GM18519 (cell line): Measurements from ENCODE around the gene ITGAV.

Source experiments
- ATAC-seq: cut with Tn5 transposase; IDR thresholded peaks from one replicate; pipeline ENCODE4 v1.9.1; 2021; ENCODE audit warnings: mild to moderate bottlenecking, moderate library complexity; ENCODE audit not compliant: unreplicated experiment, low FRiP score

ITGAV gene

DNA sequence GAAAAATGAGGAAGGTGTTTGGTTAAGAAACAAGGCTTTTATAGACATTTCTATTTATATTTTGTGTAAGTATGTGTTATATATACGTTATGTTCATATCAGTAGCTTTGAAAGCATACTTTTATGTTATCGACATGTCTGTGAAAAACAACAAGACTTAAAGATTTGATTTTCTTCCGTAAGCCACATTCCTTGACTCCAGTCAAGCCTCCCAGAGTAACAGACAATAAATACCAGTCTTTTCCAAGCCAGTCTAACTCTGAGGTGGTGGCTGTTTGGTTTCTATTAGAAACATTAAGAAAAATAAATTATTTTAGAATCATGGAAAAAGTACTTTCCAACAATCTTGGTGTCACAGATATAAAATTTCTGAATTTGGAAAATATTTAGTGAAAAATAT, 16.3 kb upstream of the ITGAV start:
- ATAC-seq, result no peak

DNA sequence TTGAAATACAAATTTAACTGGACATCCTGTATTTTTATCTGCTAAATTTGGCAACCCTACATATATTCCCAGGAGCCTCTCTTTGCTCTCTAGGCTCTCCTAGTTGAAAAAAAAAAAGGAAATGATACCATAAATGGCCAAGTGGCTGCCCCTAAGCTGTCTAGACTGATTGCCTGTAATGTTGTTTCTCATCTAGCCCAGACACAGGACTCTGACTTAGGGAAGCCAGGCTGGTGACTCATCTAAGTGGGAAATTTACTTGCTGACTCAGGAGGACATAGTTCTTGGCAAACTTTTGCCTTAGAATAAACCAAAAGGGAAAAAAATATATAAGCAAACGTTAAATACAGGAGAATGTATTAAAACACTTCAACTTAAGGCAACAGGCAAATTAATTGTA, 14.6 kb upstream of the ITGAV start:
- no peak for ATAC-seq

DNA sequence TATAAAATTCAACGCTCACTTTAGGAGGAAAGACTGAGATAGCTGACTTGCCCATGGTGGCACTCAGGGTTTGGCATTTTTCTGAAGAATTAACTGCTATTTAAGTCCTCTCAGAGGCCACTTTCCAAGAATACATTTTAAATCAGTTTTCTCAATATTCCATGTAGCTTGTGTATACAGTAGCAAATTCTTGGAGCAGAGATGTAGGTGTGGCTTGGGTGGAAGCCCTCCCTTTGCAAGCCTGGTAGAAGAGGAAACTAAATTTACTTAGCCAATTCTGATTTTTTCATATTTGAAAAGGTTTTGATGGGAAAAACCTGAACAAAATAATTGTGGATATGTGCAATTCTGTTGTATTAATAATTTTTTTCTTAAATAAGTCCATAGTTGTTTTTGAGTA, 14.0 kb upstream of the ITGAV start:
- ATAC-seq, result no peak

DNA sequence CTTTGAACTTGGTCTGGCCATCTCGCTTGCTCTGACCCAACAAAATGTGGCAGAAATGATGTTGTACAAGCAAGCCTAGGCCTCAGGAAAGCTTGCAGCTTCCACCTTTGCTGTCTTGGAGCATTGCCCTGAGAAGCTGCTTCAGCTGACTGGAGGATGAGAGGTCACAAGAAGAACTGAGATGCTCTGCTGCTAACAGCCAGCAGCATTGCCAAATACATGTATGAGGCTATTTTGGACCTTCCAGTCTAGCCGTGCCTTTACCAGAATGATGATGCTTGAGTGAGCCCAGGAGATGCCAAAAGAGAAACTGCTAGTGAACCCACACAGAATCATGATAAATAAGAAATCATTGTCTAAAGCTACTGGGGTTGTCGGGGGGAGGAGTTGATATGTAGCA, 13.2 kb upstream of the ITGAV start:
- no peak for ATAC-seq

DNA sequence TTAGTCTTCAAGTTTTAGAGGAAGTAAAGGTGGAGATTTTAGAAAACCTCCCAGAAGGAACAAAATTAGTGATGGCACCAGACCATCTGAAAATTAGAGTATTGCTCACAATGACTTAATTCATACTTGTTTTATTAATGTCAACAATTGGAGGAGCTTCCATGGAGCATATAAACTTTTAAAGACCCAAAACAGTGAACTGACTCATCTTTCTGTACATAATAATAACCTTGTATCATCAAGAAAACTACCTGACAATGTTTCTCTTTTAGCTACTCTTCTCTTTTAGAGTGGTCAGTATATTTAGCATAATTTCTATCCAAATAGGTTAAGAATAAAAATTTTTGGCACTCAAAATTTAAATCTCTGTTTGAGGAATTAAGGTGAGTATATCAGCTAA, 7.2 kb upstream of the ITGAV start:
- ATAC-seq, result no peak

DNA sequence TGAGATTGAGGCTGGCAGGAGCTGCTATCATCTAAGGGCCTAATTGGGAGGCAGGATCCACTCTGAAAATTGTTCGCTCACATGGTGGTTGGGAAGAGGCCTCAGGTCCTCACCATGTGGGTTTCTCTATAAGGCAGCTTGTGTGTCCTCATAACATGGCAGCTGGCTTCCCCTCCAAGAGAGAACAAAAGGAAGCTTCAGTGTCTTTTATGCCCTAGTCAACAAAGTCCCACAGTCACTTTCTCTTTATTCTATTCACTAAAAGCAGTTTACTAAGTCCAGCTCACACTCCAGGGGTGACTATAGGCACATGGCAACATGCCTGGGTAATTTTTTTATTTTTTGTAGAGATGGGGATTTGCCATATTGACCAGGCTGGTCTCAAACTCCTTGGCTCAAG, 5.8 kb upstream of the ITGAV start:
- no peak for ATAC-seq

DNA sequence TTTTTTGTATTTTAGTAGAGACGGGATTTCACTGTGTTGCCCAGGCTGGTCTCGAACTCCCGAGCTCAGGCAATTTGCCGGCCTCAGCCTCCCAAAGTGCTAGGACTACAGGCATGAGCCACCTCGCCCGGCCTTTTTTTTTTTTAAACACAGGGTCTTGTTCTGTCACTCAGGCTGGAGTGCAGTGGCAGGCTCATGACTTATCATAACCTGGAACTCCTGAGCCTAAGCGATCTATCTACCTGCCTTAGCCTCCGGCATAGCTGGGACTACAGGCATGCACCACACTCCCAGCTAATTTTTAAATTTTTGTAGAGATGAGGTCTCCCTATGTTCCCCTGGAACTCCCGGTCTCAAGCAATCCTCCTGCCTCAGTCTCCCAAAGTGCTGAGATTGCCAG, 1.4 kb upstream of the ITGAV start:
- no peak for ATAC-seq

DNA sequence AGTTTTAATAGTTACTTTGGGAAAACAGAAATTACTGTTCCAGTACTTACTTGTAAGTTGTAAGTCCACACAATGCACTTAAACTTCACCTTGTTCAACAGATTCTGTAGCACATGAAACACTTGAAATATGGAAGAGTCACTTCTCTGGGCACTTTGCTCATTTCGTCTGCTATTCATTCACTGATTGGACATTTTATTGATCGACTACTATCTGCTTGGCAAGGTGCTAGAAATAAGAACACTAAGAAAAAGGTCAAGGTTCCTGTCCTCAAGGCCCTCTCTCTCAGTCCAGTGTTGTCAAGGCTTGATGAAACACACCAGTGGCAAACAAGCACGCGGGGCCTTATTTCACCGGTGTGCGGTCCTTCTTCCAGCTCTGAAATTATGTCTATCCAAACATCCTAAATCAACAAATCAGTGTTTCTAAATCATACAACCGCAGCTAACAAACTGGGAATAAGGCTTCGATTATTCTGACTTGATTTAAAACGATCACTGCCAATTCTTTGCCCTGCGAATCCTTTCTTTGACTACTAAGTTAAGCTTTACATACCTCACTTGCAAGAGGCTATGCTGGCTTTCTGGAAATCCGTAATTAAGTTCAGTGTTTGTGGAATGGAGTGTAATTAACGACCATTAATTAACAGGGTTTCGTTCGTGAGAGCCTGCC, 780 bp upstream of the ITGAV start:
- ATAC-seq, result no peak

DNA sequence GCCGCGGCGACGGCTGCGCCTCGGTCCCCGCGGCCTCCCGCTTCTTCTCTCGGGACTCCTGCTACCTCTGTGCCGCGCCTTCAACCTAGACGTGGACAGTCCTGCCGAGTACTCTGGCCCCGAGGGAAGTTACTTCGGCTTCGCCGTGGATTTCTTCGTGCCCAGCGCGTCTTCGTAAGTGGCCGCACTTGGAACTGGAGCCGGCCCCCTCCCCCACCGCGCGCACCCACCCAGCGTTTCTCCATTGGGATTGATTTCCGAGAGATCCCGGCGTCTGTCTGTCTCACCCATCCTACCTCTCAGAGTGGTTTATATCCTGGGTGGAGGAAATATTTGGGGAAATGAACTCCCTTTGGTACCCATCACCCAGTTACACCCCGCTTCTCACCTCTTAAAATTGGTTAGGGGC, 498 bp downstream of the ITGAV start:
- ATAC-seq, result no peak

DNA sequence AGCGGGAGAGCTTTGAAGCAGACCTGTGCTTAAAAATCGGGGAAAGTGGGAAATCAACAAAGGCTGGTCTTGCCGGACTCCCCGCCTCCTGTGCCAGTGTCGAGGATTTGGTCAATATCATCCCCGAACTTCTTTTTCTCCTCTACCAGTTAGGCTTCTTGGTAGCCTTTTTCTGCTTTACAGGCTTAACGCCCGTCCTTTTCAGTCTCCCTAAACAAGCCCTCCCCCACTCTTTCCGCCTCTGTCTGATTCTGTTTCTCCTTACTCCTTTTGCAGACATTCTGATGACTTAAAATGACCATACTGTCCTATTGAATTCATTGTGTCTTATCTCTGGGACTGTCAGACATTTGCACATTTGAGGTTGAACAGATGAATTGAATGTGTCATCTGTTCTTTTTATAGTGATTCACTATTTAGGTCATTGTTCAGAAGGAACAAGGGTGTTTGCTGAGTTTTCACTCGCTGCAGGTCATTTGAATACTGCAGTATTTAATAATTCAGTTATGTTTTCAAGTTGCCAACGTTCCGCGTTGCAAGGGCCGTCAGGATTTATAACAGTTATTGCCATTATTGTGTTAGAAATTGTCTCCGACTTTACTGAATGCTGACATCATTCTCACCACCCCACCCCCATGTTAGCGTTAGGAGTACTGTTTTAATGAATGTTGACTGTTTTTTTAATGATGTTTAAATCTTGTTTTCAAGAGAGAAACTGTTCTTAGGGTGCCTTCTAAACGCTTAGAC, 1.1 kb downstream of the ITGAV start:
- ATAC-seq, result peak; percentile 33

DNA sequence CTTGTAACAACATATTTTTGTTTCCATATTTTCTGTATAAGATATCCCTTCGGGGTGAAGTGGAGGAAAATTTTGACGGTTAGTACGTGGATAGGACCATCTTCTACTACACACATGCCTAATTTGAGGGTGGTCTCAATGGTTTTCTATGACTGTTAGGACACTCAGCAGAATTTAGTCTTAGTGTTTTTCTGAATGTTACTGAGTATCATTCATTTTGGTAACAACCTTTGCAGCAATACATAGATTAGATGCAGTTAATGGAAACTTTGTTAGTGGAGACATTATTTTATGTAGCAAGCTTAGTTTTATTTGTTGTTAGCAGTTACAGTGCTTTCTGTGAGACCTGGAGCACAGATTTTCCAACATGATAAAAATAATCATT, 1.6 kb downstream of the ITGAV start:
- ATAC-seq, result no peak

DNA sequence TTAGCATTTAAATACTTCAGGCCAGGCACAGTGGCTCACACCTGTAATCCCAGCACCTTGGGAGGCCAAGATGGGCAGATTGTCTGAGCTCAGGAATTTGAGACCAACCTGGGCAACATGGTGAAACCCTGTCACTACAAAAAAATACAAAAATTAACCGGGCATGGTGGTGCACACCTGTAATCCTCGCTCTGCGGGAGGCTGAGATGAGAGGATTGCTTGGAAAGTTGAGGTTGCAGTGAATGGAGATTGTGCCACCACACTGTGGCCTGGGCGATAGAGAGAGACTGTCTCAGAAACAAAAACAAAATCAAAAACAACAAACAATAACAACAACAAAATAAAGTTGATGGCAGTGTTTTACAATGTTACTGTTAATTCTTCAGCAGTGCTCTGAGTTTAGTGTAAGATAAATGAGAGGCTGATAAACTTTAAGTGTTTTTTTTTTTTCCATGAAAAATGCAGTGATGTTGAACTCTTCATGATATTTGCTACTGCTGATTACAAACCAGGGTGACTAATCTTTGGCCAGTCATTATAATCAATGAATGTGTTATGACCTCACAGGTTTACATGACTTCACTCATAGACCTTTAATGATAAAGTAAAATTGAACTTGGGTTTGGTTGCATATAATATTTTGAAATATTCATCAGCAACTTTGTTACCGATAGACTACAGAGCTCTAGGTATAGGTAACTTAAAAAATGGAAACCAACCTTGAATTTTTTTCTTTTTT, 2.5 kb downstream of the ITGAV start:
- ATAC-seq, result no peak

DNA sequence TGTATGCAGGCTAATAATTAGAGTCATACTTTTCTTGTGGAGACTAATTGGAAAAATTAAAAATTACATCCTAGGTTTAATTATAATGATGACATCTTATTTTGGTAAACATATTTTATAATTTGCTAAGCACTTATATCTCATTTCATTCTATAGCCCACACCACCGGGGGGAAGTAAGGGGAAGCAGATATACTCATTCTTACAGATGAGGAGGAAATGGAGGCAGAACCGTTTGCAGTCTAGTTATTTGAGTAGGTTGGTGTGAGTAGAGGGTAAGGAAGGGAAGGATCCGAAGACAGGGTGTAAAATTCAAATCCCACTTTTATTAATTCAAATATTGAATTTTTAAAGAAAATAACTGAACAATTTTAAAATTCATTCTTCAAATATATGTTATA, 3.7 kb downstream of the ITGAV start:
- no peak for ATAC-seq

DNA sequence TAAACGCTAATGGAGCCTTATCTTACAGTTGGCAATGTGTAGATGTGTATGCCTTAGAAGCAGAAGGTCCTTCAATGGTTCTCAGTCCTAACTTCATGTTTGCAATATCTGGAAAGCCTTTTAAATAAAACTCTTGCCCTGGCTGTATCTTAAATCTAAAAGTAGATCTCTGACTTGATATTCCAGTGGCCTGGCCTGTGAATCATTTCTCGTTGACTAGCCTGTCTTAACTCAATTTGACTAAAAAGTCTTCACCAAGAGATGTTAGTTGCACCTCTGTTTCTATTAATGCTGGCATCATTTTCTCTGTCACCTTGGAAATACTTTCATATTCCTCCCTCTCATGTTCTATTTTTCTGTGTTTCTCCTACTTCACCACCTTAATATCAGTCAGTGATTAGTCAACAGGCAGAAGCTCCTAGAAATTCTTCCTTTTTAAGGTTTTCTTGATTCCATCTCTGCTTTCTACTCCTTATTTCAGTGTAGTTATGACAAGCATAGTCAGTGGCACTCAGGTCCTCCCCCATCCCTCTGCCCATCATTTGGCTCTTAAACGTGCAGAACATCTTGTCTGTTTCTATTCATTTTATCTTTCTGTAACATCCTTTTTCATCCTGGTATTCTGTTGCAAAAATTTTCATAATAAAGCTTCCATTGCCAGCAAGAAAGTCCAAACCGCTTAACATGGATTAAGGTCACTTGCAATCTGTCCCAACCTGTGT, 4.3 kb downstream of the ITGAV start:
- ATAC-seq, result no peak

DNA sequence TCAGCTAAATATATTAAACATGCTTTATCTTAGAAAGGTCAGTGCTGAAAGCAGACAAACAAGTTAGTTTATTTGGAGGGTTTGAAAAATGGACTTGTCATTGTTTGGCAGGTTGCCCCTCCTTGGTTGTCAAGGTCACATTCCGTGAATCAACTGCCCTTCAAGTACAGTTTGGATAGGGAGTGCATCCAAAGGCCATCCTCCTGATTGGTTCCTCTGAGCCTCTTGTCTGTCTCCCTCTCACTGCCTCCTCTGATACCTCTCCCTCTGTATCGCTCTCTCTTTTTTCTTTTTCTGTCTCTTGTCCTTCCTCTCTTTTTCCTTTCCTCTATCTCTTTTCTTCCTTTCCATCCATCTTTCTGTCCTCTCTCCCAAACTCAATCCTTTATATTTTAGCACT, 5.4 kb downstream of the ITGAV start:
- ATAC-seq, result no peak

DNA sequence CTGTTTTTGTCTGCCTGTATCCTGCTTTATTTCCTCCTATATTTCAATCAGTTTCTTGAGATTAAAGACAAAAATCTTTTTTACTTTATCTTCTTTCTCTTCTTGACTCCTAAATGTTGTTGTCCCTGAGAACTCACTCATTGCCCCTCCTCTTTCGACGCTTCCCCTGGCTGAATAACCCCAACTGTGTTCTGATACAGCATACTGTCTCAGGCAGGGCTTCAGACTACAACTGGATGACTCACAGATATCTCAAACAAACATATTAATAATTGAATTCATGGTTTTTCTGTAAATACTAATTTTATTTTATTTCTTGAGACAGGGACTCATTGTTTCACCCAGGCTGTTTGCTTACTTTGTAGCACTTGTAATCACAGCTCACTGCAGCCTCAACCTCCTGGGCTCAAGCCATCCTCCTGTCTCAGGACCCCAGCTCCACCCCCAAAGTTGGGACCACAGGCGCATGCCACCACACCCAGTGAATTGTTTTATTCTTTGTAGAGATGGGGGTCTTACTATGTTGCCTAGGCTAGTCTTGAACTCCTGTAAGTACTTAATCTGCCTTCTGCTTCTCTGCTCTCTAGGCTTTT, 9.4 kb downstream of the ITGAV start:
- no peak for ATAC-seq

DNA sequence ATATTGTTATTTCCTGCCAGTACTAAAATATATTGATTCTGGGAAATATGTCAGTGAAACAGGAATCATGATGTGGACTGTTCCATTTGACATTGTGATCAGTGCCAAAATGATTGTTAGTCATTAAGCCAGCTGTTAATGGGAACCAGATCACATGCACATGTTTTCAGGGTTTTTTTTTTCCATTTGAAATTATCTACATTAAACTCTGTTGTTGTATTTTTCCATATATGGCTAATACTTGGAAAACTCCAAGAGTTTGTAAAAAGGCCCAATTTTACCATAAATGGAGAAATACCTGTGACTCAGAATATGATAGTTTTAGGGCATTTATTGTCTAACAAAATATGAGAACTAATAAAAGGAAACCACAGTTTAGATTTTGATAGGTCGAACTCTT, 13.4 kb downstream of the ITGAV start:
- ATAC-seq, result no peak

DNA sequence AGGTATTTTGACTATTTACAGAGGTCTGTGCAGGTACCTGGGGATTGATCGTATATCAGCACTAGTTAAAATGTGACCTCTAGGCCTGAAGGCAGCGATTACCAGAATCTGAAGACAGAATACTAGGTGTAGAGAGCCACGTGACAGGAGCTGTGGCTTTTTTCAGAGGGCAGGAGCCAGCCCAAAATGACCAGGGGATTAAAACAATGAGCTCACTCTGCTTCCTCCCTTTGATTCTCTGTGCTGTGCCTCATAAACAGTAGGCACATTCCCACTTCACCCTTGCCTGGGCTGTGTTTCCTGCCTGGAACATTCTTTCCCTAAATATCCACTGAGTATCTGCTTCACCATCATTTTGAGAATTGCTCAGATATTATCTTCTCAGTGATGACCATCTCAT, 15.2 kb downstream of the ITGAV start:
- no peak for ATAC-seq

DNA sequence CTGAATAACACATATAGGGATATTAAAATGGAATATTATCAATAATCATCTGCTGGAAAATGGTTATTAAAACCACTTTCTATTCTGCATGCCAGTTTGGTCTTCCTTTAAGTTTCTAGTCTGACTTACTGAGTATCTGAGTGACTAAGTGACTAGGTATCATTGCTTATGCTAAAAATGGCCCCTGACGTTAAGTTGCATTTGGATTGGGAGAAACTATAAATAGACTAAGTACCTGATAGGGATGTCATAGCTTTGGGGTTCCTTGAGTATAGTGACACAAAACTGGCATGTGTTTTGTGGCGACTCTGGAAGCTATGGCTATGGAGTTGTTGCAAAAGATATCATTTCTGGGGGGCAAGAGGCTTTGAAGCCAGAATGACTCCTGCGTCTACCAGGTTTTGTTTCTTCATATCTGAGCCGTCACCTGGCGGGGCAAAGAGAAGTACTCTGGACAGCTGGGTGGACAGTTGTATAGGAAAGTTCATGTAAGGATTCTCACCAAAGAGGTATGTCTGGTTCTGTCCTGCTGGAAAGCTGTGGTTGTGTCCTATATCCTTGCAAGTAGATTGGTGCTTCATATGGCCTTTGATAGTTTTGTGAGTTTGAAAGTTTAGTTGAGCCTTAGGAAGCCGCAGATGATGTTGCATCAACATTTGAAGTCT, 17.9 kb downstream of the ITGAV start:
- no peak for ATAC-seq

DNA sequence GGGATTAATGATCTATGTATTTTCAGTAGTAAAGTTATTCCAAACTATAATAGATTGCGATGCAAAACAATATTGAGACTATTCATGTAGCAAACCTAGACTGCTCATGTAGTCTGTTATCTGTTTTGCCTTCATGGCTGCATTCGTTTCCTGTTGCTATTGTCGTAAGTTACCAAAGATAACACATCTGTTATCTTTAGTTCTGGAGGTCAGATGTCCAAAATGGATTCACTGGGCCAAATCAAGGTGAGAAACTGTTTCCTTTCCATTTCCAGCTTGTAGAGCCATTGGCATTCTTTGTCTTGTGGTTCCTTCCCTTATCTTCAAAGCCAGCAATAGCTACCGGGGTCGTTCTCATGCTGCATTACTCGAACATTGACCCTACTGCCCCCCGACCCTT, 20.9 kb downstream of the ITGAV start:
- no peak for ATAC-seq
